Hematopoietic multipotent progenitor cell treated with erythropoietin and hydrocortisone succinate and interleukin-3 and kit ligand, for 4 days (in vitro differentiated cells): ENCODE measurements around the gene IL1RN.
"Not testable (repeated sequence)": the region's sequence is repeated elsewhere in the genome, so short reads cannot be mapped to it uniquely, and the experiment has no call there.

Experiments used
- DNase-seq: peaks from one replicate; pipeline ENCODE4 v3.0.0-alpha.2; 2015

The IL1RN gene, protein sequence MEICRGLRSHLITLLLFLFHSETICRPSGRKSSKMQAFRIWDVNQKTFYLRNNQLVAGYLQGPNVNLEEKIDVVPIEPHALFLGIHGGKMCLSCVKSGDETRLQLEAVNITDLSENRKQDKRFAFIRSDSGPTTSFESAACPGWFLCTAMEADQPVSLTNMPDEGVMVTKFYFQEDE

DNA sequence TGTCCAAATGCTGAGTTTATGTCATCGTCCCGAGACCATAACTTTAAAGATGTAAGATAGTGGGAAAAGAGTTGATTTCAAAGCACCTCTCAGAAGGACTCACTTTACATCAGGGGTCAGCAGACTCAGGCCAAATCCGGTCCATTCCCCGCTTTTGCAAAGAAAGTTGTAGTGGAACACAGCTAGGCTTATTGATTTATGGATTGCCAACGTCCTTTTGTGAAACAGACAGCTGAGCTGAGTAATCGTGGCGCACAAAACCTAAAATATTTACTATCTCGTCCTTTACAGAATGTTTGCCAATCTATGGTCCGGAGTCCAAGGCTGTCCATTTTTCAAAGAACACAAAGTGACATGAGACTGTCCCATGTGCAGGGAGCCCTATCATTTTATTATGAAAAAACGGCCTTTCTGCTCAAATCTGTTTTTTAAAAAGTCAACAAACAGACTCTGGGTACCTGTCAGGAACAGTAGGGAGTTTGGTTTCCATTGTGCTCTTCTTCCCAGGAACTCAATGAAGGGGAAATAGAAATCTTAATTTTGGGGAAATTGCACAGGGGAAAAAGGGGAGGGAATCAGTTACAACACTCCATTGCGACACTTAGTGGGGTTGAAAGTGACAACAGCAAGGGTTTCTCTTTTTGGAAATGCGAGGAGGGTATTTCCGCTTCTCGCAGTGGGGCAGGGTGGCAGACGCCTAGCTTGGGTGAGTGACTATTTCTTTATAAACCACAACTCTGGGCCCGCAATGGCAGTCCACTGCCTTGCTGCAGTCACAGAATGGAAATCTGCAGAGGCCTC lies at the start of gene IL1RN:
Gene IL1RN (plus strand): TSS at position 754 of the 801 bp plus-strand sequence. CDS start 27 bp downstream, at position 781.
- DNase-seq = peak; percentile 67

DNA sequence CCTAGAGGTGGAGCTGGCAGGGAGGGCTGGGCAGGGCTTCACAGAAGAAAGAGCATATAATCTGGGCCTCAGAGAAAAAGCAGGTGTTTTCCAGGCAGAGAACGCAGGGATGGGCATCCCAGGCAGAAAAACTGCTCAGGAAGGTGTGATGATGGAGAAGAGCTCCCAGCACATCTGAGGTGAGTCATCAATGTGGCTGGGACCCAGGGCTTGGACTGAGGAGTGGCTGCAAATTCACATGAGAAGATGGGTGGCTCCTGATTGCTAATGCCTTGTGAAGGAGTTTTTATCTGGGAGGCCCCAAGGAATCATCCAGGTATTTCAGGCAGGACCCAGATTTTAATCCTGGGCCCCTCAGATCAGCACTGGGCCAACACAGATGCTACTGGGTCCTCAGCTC lies 49.5 kb upstream of the IL1RN start:
- no peak for DNase-seq

DNA sequence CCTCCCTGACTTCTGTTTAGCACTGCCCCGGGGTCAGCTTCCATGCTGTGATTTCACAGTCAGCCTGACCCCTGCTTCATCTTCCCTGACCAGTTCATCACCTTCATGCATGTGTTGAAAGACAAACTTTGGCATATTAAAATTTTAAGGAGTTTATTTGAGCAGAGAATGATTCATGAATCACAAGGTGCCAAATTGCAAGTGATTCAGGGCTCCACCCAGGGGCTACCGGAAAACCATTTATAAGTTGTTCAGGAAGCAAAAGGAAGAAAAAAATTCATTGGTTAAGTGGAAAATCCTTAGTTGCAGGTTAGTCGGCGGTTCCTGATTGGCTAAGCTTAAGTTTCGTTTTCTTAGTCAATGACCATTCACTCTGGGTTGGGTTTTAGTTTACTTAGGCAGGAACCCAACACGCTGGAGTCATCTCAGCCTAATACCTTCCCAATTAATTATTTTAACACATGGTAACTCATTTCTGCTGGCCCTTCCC lies 49.0 kb upstream of the IL1RN start:
- no peak for DNase-seq

DNA sequence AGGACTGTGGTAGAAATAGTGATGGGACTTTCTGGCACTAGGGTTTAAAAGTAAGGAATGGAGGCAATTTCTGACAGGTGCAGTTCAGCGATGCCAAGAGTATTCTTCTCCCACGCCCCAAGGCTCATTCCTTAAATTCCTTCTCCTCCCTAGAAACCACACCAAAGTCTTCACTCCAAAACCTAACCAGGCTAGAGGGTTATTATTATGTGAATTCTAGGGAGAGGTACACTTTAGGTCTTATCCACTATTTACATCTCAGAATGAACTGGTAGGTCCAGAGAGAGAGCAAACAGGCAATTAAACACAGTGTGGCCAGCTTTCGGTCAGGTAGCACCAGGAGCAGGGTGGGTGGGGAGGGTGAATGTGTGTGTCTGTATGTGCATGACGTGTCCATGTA lies 48.3 kb upstream of the IL1RN start:
- DNase-seq = no peak

DNA sequence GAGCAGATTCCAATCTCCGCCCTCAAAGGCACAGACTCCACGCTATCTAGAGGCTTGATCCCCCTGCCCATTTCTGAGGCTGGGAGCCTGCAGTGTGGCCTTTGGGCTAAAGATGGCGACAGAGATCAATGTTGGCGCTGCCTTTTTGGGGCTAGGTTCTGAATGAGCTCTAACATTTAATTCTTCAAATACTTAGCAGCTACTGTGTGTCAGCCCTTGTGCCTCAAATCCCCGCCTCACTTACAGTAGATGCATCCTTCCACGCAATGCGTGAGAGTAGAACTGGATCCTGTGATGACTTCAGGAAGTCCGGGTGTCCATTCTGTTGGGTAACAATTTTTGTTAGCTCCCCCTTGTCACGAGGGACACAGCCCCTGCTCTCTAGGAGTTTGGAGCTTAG lies 47.3 kb upstream of the IL1RN start:
- DNase-seq = peak; percentile 66

DNA sequence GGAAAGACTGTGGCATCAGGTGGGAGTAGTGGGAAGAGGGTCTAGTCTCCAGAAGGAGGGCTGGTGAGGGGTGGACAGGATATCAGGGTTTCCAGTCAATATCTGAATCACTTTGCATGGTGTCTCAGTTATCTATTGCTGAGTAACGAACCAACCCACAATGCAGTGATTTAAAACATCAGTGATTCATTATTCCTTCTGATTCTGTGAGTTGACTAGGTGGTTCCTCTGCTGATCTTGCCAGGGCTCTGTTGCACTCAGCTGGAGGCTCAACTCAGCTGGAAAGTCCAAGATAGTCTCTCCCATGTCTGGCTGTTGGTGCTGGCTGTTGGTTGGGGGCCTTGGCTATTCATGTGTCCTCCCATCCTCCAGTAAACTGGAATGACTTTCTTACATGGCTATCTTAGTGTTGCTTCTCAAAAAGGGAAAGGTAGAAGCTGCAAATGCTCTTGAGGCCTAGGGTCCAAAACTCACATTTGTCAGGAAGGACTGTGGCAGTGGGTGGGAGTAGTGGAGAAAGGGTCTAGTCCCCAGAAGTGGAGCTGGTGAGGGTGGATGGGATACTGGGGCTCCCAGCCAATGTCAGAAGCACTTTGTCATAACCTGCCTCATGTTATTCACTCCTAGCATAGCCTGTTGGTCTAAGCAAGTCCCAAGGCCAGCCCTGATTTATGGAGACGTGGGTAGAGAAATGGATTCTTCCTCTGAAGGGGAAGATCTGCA lies 45.7 kb upstream of the IL1RN start:
- DNase-seq = no peak

DNA sequence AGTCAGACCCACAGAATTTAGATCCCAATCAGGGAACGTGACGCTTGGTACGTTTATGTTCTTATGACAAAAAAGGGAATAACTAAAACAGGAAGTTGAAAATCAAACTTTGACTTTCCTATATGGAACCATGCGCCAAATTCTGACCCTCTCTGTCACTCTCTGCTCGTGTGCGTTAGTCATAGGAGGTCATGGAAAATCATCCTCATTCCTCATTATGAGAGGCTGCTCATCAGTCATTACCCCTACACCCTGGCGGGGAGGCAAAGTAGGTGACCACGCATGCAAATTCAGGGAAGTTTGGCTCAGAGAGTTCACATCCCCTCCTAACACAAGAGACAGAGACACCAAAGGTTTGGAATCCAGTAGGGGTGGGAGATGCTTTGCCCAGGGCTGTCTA lies 44.1 kb upstream of the IL1RN start:
- peak; percentile 3 for DNase-seq

DNA sequence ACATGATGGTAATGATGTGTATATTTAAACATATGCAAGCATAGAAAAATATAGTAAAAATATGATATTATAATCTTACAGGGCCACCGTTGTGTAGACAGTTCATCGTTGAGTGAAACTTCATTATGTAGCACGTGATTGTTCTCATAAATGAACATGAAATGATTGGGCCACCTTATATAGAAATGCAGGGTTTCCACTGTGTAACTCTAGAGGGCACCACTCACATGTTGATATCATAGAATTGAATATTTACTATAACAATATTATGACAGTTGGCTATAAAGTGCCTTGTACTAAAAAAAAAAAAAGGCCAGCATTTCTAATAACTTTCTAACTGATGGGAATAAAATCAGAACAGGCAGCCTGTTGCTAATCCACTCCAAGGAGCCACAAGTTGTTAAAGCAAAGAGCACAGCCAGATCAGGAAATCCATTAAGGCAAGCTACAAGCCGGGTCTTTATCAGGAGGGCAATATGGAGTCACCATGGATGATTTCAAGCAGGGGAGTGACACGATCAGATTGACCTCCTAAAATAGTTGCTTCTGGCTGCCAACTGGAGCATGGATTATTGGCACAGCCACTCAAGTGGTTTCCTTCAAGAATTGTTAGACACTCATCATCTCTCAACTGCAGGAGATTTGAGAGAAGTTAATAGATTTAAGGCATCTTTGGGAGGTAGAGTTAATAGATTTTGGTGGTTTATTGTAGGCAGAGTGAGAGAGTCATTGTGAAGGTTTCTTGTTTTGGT lies 43.0 kb upstream of the IL1RN start:
- peak; percentile 71 for DNase-seq

DNA sequence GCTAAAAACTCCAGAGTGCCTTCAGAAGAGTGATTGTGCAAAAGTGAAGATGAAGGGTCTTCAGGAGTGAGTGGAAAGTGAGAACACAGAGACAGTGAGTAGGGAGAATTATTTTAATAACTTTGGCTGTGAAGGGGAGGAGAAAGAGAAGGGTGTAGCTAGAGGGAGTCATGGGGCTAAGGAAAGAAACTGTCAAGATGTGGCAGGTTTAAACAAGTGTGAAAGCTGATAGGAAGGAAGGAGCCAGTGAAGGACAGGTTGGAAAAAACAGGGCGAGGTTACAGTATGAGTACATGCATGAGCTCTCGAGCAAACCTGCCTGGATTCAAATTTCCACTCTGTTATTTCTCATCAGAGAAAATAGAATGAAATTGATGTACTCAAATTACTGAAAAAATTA lies 41.9 kb upstream of the IL1RN start:
- peak; percentile 8 for DNase-seq

DNA sequence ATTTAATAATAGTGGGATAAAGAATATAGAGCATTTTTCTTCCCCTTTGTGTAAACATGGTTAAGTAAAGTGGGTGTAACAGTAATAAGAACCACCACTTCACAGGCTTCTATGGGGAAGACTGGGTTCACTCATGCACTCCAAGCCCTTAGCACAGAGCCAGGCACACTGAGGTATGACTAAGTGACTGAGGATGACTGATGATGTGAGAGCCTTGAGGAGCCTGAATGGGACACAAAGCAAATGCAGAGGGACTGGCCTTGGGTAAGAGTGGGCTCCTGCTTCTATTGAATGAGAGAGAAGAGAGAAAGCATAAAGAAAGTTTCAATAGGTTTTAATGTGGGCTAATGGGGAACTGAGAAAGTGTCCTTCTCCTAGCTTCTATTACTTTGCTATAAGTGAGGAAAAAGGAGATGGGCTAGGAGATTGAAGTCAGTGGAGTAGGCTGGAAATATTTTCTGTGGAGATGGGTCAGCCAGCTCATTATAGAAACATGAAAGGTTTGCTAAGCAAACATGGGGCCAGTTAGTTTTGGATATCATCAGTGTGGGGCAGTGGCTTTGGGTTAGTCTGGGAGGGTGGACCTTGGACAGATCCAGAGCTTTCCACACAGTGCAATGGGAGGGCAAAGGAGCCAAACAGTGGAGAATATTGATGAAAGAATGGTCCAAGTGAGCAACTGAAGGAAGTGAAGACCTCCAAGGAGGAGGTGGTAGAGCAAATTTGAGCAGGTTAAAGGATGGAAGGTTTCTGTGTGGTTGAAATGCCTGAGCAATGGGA lies 39.0 kb upstream of the IL1RN start:
- DNase-seq = no peak

DNA sequence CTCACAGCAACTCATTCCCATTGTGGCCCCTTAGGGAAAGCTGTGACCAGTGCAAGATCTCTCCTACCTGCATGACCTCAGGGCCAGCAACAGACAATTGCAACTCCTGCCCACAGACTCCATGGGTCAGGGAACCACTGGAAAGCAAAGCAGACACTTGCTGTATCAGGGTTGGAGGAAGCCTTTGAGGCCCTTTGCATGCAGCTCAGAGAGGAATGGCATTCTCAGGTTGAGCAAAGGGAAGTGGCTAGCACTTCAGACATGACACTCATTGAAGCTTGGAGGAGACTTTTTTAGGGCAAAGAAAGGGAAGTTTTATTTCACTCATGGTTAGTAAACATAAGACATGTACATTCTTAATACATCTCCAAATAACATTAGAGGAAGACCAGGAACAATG lies 37.5 kb upstream of the IL1RN start:
- peak; percentile 25 for DNase-seq

DNA sequence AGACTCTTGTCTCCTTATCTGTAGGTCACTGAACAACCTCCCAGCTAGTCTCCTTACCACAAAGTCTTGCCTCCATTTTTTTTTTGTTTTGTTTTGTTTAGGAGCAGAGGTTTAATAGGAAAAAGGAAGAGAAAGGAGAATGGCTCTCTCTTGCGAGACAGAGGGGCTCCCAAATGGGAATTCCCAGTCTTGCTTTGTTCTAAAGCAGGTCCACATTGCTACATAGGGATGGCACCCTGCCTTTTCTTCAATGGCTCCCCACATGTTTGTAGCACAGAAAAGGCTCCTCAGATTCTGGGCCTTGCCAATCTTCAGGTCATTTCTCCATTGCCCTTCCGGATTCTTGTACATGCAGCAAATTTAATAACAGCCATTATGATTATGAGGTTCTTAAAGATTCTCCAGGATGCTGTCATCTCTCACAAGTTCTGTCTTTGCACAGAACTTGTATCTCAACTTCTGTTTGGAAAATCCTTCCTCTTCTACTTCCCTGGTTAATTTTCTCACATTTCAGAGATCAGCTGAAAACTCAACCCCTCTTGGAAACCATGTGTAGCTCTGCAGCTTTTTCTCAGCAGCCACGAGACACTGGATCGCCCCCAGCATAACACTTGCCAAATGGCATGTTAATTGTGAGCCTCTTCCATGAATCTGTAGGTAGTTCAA lies 36.0 kb upstream of the IL1RN start:
- DNase-seq = no peak

DNA sequence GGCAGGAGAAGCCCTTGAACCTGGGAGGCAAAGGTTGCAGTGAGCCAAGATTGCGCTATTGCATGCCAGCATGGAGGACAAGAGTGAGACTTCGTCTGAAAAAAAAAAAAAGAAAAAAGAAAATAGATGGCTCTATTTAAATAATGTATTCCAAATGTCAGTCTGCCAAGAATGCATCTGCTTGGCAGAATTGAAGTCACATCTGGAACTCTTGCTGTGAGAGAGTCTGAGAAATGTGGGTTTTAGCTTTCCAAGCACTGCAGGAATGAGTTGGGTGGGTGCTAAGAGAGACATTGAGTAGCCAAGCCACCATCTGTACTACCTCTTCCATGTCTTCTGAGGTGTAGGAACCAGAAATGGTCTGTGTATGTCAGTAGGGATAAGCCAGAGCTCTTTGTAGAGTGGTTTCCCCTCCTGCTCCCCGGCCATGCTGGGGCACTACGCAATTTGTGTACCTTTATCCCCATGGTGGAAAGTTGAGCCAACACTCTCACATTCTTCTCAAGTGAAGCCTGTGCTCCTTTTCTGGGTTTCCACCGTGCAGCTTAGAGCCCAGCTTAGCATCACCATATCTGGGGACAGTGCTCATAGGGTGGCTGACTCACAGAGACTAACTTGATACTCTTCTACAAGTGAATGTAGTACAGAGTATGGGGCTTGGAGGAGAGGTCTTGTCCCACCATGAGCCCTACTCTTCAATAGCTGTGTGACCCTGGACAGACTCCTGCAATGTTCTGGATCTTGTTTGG lies 34.4 kb upstream of the IL1RN start:
- DNase-seq = no peak

DNA sequence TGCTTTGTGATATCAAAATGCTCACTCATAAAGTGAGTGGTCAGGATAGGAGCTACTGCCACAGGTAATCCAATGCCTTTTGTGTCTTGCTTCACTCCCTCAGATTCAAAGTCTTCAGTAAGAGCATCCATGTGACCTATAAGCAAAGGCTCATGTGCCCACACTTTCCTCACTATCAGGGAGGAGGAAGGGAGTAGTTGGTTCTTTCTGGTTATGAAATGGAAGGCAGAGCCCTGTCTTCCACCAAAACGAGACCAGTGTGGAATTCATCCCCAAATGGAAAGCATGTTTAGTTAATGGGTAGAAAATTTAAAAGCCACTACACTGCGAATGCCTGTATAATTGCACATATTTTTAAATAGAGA lies 33.8 kb upstream of the IL1RN start:
- DNase-seq = no peak

DNA sequence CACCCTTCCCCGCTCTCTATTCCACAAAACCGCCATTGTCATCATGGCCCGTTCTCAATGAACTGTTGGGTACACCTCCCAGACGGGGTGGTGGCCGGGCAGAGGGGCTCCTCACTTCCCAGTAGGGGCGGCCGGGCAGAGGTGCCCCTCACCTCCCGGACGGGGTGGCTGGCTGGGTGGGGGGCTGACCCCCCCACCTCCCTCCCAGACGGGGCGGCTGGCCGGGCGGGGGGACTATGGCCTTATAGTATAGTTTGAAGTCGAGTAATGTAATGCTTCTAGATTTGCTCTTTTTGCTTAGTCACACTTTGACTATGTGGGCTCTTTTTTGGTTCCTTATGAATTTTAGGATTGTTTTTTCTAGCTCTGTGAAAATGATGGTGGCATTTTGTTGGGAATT lies 31.1 kb upstream of the IL1RN start:
- not testable (repeated sequence) for DNase-seq

DNA sequence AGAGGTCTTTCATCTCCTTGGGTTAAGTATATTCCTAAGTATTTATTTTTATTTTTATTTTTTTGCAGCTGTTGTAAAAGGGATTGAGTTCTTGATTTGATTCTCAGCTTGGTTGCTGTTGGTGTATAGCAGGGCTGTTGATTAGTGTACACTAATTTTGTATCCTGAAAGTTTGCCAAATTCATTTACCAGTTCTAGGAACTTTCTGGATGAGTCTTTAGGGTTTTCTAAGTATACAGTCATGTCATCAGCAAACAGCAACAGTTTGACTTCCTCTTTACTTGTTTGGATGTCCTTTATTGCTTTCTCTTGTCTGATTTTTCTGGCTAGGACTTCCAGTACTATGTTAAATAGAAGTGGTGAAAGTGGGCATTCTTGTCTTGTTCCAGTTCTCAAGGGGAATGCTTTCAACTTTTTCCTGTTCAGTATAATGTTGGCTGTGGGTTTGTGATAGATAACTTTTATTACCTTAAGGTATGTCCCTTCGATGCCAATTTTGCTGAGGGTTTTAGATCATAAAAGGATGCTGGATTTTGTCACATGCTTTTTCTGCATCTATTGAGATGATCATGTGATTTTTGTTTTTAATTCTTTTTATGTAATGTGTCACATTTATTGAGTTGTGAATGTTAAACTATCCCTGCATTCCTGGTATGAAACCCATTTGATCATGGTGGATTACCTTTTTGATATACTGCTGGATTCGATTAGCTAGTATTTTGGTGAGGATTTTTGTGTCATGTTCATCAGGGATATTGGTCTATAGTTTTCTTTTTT lies 30.4 kb upstream of the IL1RN start:
- DNase-seq = not testable (repeated sequence)

DNA sequence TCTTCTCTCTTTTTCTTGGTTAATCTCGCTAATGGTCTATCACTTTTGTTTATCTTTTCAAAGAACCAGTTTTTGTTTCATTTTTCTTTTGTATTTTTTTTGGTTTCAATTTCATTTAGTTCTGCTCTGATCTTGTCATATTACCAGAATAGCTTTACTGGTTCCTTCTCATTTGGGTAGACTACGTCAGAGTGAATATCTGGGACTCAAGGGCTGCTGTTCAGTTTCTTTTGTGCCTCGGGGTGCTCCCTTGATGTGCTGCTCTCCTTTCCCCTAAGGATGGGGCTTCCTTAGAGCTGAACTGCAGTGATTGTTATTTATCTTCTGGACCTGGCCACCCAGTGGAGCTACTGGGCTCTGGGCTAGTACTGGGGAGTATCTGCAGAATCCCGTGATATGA lies 29.4 kb upstream of the IL1RN start:
- DNase-seq = no peak

DNA sequence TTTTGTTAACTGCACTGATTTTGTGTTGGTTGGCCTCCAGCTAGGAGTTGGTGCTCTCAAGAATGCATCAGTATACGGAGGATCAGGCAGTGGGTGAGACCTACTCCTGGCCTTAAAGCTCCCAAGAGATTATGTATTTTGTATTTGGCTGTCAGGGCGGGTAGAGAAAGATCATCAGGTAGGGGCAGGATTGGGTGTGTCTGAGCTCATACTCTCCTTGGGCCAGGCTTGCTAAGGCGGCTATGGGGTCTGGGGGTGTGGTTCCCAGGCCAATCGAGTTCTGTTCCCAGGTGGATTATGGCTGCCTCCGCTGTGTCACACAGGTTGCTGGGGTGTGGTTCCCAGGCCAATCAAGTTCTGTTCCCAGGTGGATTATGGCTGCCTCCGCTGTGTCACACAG lies 28.9 kb upstream of the IL1RN start:
- DNase-seq = no peak

DNA sequence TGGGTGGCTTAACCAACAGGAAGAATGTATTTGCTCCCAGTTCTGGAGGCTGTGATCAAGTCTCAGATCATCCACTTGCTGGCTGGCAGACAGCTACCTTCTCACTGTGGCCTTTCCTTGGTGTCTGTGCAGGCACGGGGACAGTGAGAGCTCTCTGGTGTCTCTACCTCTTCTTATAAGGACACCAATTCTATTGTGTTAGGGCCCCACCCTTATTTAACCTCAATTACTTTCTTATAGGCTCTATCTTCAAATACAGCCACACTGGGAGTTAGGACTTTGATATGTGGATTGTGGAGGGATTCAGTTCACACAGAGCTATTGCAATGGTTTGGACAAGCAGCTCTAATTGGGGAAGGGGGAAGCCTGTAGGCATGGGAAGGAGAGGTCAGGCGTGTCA lies 25.3 kb upstream of the IL1RN start:
- DNase-seq = no peak

DNA sequence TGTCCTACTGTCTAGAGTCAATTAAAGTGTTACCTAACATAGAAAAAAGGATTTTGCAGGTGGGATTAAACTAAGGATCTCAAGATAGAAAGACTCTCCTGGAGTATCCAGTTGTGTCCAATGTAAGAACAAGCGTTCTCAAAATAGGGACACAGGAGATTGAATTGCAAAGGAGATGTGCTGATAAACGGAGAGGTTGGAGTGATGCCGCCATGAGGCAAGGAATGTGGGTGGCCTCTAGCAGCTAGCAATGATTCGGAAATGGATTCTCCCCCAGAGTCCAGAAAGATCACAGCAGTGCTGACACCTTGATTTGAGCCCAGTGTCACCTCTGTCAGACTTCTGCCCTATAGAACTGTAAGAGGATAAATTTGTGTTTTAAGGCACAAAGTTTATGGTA lies 24.1 kb upstream of the IL1RN start:
- DNase-seq = no peak
